Sigmoid colon (tissue), 4 donors: ENCODE measurements around the gene RTN4IP1.

Source experiments
- POLR2AphosphoS5 ChIP-seq, 4 donors: sonication (generic); formaldehyde crosslinking; IDR thresholded peaks; one replicate each; pipeline ENCODE4 v1.6.1; 2017; ENCODE audit warnings: antibody characterized with exemption in 4 of 4
- TF ChIP-seq, protein P1 (sequence below), 4 experiments: fragments of 450-650 bp in 3 of 4; fragments of 200-600 bp in 1 of 4; IDR thresholded peaks; one replicate each; pipeline ENCODE4 v1.5.1; 2016 to 2019; ENCODE audit warnings: antibody characterized with exemption in 4 of 4, mild to moderate bottlenecking in 3 of 4, moderate library complexity in 2 of 4

DNA sequence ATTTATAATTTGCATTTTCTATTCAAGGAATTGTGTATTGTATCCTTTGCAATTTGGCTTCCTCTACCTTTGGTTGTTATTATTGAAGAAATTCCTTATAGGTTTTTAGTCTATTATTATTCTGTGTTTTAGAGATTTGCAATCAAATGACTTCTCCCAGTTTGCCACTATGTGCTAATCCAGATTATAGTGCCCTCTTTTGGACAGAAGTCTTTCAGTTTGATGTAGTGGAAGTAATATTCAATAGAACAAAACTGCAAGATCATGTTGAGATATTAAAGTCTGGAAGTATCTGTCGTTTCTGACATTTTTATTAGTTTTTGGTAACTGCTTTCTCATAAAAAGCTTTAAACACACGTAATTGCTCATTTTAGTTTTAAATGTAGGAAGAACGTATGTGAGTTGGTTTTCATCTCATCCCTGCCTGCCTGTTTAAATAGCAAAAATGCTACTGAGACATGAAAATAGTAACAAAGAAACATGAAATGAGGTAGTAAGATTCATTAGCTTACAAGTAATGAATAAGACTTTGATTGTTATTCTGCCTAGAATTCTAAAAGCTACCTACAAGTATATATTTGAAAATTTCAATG, 72.8 kb downstream of the RTN4IP1 start:
- no peak for TF ChIP-seq POLR2AphosphoS5 (IDR thresholded peaks at IDR 0.05)
- TF ChIP-seq, protein P1, sequence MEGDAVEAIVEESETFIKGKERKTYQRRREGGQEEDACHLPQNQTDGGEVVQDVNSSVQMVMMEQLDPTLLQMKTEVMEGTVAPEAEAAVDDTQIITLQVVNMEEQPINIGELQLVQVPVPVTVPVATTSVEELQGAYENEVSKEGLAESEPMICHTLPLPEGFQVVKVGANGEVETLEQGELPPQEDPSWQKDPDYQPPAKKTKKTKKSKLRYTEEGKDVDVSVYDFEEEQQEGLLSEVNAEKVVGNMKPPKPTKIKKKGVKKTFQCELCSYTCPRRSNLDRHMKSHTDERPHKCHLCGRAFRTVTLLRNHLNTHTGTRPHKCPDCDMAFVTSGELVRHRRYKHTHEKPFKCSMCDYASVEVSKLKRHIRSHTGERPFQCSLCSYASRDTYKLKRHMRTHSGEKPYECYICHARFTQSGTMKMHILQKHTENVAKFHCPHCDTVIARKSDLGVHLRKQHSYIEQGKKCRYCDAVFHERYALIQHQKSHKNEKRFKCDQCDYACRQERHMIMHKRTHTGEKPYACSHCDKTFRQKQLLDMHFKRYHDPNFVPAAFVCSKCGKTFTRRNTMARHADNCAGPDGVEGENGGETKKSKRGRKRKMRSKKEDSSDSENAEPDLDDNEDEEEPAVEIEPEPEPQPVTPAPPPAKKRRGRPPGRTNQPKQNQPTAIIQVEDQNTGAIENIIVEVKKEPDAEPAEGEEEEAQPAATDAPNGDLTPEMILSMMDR (IDR thresholded peaks at IDR 0.05) = no peak
